ENCODE results near the gene DMTF1. TPM values are rescaled to one million over a fixed set of nuclear protein-coding genes. Genes with fewer than 3 reads are reported as not detected.

Gene DMTF1
- total and polyA plus RNA-seq, 10 of the 15 experiments (the other 5 are each of a cell fraction or from before 2014, with no cell fraction given), result 24.3 to 191 (median 72.0) TPM

DNA sequence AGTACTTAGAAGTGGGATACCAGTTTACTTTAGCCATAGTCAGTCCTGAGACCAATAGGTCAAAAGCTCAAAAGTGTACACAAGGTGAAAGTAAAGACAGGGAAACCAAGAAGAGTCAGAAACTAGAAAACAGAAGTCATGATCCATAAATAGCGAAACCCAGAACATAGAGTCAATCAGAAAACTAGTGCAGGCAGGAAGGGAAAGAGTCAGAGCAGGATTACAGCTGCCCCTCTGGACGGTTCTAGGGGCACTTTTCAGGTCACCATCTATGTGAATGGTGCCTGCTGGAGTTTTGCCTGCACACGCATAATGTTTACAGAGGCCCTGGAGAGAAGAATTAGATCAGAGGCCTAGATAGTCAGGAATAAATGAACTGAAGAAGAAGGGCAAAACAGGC is 22.4 kb upstream of the DMTF1 start (continued):
- TF ChIP-seq, protein P1, sequence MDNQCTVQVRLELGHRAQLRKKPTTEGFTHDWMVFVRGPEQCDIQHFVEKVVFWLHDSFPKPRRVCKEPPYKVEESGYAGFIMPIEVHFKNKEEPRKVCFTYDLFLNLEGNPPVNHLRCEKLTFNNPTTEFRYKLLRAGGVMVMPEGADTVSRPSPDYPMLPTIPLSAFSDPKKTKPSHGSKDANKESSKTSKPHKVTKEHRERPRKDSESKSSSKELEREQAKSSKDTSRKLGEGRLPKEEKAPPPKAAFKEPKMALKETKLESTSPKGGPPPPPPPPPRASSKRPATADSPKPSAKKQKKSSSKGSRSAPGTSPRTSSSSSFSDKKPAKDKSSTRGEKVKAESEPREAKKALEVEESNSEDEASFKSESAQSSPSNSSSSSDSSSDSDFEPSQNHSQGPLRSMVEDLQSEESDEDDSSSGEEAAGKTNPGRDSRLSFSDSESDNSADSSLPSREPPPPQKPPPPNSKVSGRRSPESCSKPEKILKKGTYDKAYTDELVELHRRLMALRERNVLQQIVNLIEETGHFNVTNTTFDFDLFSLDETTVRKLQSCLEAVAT (IDR thresholded peaks at IDR 0.05), result no peak
- TF ChIP-seq, protein P2, sequence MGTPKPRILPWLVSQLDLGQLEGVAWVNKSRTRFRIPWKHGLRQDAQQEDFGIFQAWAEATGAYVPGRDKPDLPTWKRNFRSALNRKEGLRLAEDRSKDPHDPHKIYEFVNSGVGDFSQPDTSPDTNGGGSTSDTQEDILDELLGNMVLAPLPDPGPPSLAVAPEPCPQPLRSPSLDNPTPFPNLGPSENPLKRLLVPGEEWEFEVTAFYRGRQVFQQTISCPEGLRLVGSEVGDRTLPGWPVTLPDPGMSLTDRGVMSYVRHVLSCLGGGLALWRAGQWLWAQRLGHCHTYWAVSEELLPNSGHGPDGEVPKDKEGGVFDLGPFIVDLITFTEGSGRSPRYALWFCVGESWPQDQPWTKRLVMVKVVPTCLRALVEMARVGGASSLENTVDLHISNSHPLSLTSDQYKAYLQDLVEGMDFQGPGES (IDR thresholded peaks at IDR 0.05), result no peak
- TF ChIP-seq KAT2A (conservative IDR thresholded peaks at IDR 0.05; ENCODE audit: control insufficient read depth, low read depth, low read length) (no peak), EED (IDR thresholded peaks at IDR 0.05; ENCODE audit: low read depth) (peak; percentile 97), CHD2 (IDR thresholded peaks at IDR 0.05; ENCODE audit: borderline replicate concordance, low read depth, low read length) (no peak), ZNF622 (IDR thresholded peaks at IDR 0.05) (no peak), ZNF274 (IDR thresholded peaks at IDR 0.05; ENCODE audit: insufficient read depth, insufficient read length) (no peak), RAD51 (IDR thresholded peaks at IDR 0.05) (no peak), BCL11A (IDR thresholded peaks at IDR 0.05; ENCODE audit: low read depth, low read length) (peak; percentile 78; the same call in 1 of the 2 replicates), NR2C1 (IDR thresholded peaks at IDR 0.05) (no peak), HDGF (IDR thresholded peaks at IDR 0.05) (no peak), IRF4 (IDR thresholded peaks at IDR 0.05; ENCODE audit: low read depth, low read length) (peak; percentile 60; the same call in 1 of the 2 replicates), EGR1 (IDR thresholded peaks at IDR 0.05; ENCODE audit: borderline replicate concordance in 1 of 2, low read depth in 2 of 2, low read length in 2 of 2) (no peak), HCFC1 (IDR thresholded peaks at IDR 0.05; ENCODE audit: low read length) (no peak), PAX5 (IDR thresholded peaks at IDR 0.05; ENCODE audit: borderline replicate concordance, low read depth, low read length) (peak; percentile 48; the same call in 1 of the 2 replicates), NR2F1 (conservative IDR thresholded peaks at IDR 0.05) (no peak), RBBP5 (conservative IDR thresholded peaks at IDR 0.05) (no peak), MEF2B (IDR thresholded peaks at IDR 0.05; ENCODE audit: partially characterized antibody, poor library complexity, severe bottlenecking) (peak; percentile 57), POU2F2 (IDR thresholded peaks at IDR 0.05; ENCODE audit: borderline replicate concordance, low read depth, low read length) (no peak), EP300 (IDR thresholded peaks at IDR 0.05; ENCODE audit: borderline replicate concordance in 1 of 2, control insufficient read depth in 1 of 2, low read depth in 2 of 2, low read length in 2 of 2) (no peak), MYB (IDR thresholded peaks at IDR 0.05; ENCODE audit: borderline replicate concordance, low read depth, low read length) (no peak)
- TF ChIP-seq, protein P3, sequence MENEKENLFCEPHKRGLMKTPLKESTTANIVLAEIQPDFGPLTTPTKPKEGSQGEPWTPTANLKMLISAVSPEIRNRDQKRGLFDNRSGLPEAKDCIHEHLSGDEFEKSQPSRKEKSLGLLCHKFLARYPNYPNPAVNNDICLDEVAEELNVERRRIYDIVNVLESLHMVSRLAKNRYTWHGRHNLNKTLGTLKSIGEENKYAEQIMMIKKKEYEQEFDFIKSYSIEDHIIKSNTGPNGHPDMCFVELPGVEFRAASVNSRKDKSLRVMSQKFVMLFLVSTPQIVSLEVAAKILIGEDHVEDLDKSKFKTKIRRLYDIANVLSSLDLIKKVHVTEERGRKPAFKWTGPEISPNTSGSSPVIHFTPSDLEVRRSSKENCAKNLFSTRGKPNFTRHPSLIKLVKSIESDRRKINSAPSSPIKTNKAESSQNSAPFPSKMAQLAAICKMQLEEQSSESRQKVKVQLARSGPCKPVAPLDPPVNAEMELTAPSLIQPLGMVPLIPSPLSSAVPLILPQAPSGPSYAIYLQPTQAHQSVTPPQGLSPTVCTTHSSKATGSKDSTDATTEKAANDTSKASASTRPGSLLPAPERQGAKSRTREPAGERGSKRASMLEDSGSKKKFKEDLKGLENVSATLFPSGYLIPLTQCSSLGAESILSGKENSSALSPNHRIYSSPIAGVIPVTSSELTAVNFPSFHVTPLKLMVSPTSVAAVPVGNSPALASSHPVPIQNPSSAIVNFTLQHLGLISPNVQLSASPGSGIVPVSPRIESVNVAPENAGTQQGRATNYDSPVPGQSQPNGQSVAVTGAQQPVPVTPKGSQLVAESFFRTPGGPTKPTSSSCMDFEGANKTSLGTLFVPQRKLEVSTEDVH (IDR thresholded peaks at IDR 0.05; ENCODE audit: low read depth, partially characterized antibody), result no peak
- TF ChIP-seq, protein P4, sequence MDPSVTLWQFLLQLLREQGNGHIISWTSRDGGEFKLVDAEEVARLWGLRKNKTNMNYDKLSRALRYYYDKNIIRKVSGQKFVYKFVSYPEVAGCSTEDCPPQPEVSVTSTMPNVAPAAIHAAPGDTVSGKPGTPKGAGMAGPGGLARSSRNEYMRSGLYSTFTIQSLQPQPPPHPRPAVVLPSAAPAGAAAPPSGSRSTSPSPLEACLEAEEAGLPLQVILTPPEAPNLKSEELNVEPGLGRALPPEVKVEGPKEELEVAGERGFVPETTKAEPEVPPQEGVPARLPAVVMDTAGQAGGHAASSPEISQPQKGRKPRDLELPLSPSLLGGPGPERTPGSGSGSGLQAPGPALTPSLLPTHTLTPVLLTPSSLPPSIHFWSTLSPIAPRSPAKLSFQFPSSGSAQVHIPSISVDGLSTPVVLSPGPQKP (IDR thresholded peaks at IDR 0.05; ENCODE audit: low read depth, low read length), result no peak
- TF ChIP-seq, protein P5, sequence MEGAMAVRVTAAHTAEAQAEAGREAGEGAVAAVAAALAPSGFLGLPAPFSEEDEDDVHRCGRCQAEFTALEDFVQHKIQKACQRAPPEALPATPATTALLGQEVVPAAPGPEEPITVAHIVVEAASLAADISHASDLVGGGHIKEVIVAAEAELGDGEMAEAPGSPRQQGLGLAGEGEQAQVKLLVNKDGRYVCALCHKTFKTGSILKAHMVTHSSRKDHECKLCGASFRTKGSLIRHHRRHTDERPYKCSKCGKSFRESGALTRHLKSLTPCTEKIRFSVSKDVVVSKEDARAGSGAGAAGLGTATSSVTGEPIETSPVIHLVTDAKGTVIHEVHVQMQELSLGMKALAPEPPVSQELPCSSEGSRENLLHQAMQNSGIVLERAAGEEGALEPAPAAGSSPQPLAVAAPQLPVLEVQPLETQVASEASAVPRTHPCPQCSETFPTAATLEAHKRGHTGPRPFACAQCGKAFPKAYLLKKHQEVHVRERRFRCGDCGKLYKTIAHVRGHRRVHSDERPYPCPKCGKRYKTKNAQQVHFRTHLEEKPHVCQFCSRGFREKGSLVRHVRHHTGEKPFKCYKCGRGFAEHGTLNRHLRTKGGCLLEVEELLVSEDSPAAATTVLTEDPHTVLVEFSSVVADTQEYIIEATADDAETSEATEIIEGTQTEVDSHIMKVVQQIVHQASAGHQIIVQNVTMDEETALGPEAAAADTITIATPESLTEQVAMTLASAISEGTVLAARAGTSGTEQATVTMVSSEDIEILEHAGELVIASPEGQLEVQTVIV (IDR thresholded peaks at IDR 0.05; ENCODE audit: borderline replicate concordance, partially characterized antibody), result no peak

All from GM12878 (cell line).